ENCODE data around the gene C10orf90. TPM values are rescaled to one million over a fixed set of nuclear protein-coding genes. Genes with fewer than 3 reads are reported as not detected.

C10orf90 gene
- total RNA-seq, 1 donor from 2014 or later, result not detected

DNA sequence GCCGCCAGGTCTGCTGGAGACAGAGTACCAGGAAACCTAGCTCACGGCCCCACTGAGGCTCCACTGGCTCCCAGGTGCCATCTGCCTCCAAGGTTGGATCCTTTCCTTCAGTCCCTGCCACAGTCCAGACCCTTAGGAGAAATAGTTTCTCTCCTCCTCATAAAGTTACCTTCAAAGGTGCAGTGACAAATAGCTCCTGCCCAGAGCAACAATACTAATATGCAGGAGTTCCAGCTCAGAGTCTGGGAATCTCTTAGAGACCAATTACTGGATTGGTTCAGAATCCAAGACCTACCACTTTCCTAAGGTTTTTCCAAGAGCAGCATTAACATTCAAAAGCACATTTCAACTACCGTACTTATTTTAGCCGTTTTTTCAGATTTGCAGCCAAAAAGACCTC lies 241.2 kb downstream of the C10orf90 start:
- H3K27me3 Mint-ChIP-seq (ENCODE audit: insufficient read depth, low read depth), result peaks cover 3% of the 10 kb centered on the region
- H3K4me1 Mint-ChIP-seq, result peaks cover 3% of the 10 kb centered on the region
- H3K36me3 Mint-ChIP-seq, result no peaks in the 10 kb centered on the region
- Histone ChIP-seq H3K4me2 (no peak overlapping the region), H3K27me3 (no peaks in the 10 kb centered on the region), H3K27ac (no peak overlapping the region), H3K9me3 (ENCODE audit: low read depth) (no peaks in the 10 kb centered on the region), H3K9ac (no peak overlapping the region), H3K79me2 (ENCODE audit: low read depth) (no peaks in the 10 kb centered on the region), H2AFZ (replicated peaks) (no peak overlapping the region), H3K4me1 (no peaks in the 10 kb centered on the region), H3F3A (ENCODE audit: low read depth) (no peaks in the 10 kb centered on the region), H3K4me3 (no peak overlapping the region), H4K20me1 (ENCODE audit: low read depth) (no peaks in the 10 kb centered on the region), H3K36me3 (no peaks in the 10 kb centered on the region)
- H3K4me3 Mint-ChIP-seq, result no peak overlapping the region
- peaks cover 6% of the 10 kb centered on the region for H3K9me3 Mint-ChIP-seq
- no peak for TF ChIP-seq EZH2 (IDR thresholded peaks at IDR 0.05)
- TF ChIP-seq CTCF (IDR thresholded peaks at IDR 0.05), result no peak
- no peak for TF ChIP-seq EZH2phosphoT487 (IDR thresholded peaks at IDR 0.05)
- DNase-seq (ENCODE audit: low spot score), result no peak
- no peak overlapping the region for H3K27ac Mint-ChIP-seq

- no peak overlapping the region for H3K27ac ChIP-seq
- no peaks in the 10 kb centered on the region for H3K79me2 ChIP-seq (ENCODE audit: low read depth)
- no peak overlapping the region for H3K4me3 Mint-ChIP-seq
- H3K9me3 Mint-ChIP-seq, result peaks cover 20% of the 10 kb centered on the region
- H3K4me1 Mint-ChIP-seq, result peaks cover 7% of the 10 kb centered on the region
- no peak overlapping the region for H3K4me2 ChIP-seq
- no peaks in the 10 kb centered on the region for H4K20me1 ChIP-seq (ENCODE audit: low read depth)
- H3K27me3 Mint-ChIP-seq (ENCODE audit: insufficient read depth, low read depth), result peaks cover 4% of the 10 kb centered on the region
- H3K27me3 ChIP-seq, result no peaks in the 10 kb centered on the region
- H3K27ac Mint-ChIP-seq, result no peak overlapping the region
- H3K9me3 ChIP-seq (ENCODE audit: low read depth), result no peaks in the 10 kb centered on the region
- H2AFZ ChIP-seq (replicated peaks), result no peak overlapping the region
- H3K4me3 ChIP-seq, result no peak overlapping the region
- H3K9ac ChIP-seq, result no peak overlapping the region
- no peaks in the 10 kb centered on the region for H3F3A ChIP-seq (ENCODE audit: low read depth)
- TF ChIP-seq EZH2phosphoT487 (IDR thresholded peaks at IDR 0.05) (no peak), CTCF (IDR thresholded peaks at IDR 0.05) (no peak), EZH2 (IDR thresholded peaks at IDR 0.05) (no peak)
- H3K36me3 ChIP-seq, result no peaks in the 10 kb centered on the region
- DNase-seq (ENCODE audit: low spot score), result no peak
- H3K4me1 ChIP-seq, result no peaks in the 10 kb centered on the region
- H3K36me3 Mint-ChIP-seq, result no peaks in the 10 kb centered on the region
Measured at GRCh38 chr10:126425489-126426065, 244.9 kb downstream of the C10orf90 start.

- Mint-ChIP-seq H3K4me3 (no peak overlapping the region), H3K27ac (no peak overlapping the region), H3K36me3 (no peaks in the 10 kb centered on the region), H3K9me3 (peaks cover 20% of the 10 kb centered on the region), H3K27me3 (ENCODE audit: insufficient read depth, low read depth) (peaks cover 4% of the 10 kb centered on the region), H3K4me1 (peaks cover 7% of the 10 kb centered on the region)
- no peaks in the 10 kb centered on the region for H3K4me1 ChIP-seq
- no peaks in the 10 kb centered on the region for H3K9me3 ChIP-seq (ENCODE audit: low read depth)
- H4K20me1 ChIP-seq (ENCODE audit: low read depth), result no peaks in the 10 kb centered on the region
- no peak overlapping the region for H3K4me2 ChIP-seq
- no peak for DNase-seq (ENCODE audit: low spot score)
- H2AFZ ChIP-seq (replicated peaks), result no peak overlapping the region
- H3K36me3 ChIP-seq, result no peaks in the 10 kb centered on the region
- no peaks in the 10 kb centered on the region for H3F3A ChIP-seq (ENCODE audit: low read depth)
- H3K4me3 ChIP-seq, result no peak overlapping the region
- no peak overlapping the region for H3K27ac ChIP-seq
- H3K9ac ChIP-seq, result no peak overlapping the region
- no peaks in the 10 kb centered on the region for H3K27me3 ChIP-seq
- H3K79me2 ChIP-seq (ENCODE audit: low read depth), result no peaks in the 10 kb centered on the region
- TF ChIP-seq EZH2 (IDR thresholded peaks at IDR 0.05) (no peak), CTCF (IDR thresholded peaks at IDR 0.05) (no peak), EZH2phosphoT487 (IDR thresholded peaks at IDR 0.05) (no peak)
Measured at GRCh38 chr10:126425032-126425431, 245.5 kb downstream of the C10orf90 start.

Measured in neural progenitor cell (in vitro differentiated cells).